GM18499 (cell line): Measurements from ENCODE around the gene ASTN2.
A peak's percentile ranks its signal among the peaks of the same experiment; 100 is the strongest.

ENCODE experiments used
- ATAC-seq: cut with Tn5 transposase; IDR thresholded peaks from one replicate; pipeline ENCODE4 v1.9.1; 2021; ENCODE audit warnings: moderate number of reproducible peaks; ENCODE audit not compliant: insufficient read depth, unreplicated experiment

Gene ASTN2

GRCh38 chr9:116539549-116539948 is 875.3 kb downstream of the ASTN2 start:
- ATAC-seq = no peak

- no peak for ATAC-seq
These were observed 889.2 kb downstream of the ASTN2 start for GRCh38 chr9:116525611-116526010.

GRCh38 chr9:116524778-116525470 is 889.9 kb downstream of the ASTN2 start:
- no peak for ATAC-seq

GRCh38 chr9:116520218-116520617 is 894.6 kb downstream of the ASTN2 start:
- ATAC-seq = no peak

- ATAC-seq = no peak
These were observed 898.4 kb downstream of the ASTN2 start for GRCh38 chr9:116516456-116516855.

GRCh38 chr9:116515541-116515940 is 899.3 kb downstream of the ASTN2 start:
- no peak for ATAC-seq

GRCh38 chr9:116506685-116507084 is 908.2 kb downstream of the ASTN2 start:
- no peak for ATAC-seq

GRCh38 chr9:116504893-116505480 is 909.9 kb downstream of the ASTN2 start:
- peak; percentile 98 for ATAC-seq

- ATAC-seq = no peak
These were observed 910.8 kb downstream of the ASTN2 start for GRCh38 chr9:116504081-116504480.

- ATAC-seq = no peak
These were observed 912.1 kb downstream of the ASTN2 start for GRCh38 chr9:116502746-116503145.

GRCh38 chr9:116501871-116502270 is 913.0 kb downstream of the ASTN2 start:
- no peak for ATAC-seq

GRCh38 chr9:116499986-116500871 is 914.6 kb downstream of the ASTN2 start:
- no peak for ATAC-seq

GRCh38 chr9:116499434-116499833 is 915.4 kb downstream of the ASTN2 start:
- no peak for ATAC-seq

- no peak for ATAC-seq
These were observed 917.6 kb downstream of the ASTN2 start for GRCh38 chr9:116497095-116497890.

GRCh38 chr9:116496167-116496566 is 918.7 kb downstream of the ASTN2 start:
- no peak for ATAC-seq

- no peak for ATAC-seq
These were observed 919.1 kb downstream of the ASTN2 start for GRCh38 chr9:116495725-116496124.

GRCh38 chr9:116494815-116495634 is 919.8 kb downstream of the ASTN2 start:
- peak; percentile 70 for ATAC-seq

- ATAC-seq = no peak
These were observed 921.5 kb downstream of the ASTN2 start for GRCh38 chr9:116493183-116493860.

GRCh38 chr9:116491659-116492058 is 923.2 kb downstream of the ASTN2 start:
- ATAC-seq = no peak
